HG02763 (cell line): ENCODE data around the gene C11orf71.

ENCODE experiments used
- ATAC-seq: cut with Tn5 transposase; IDR thresholded peaks from one replicate; pipeline ENCODE4 v1.9.1; 2021; ENCODE audit warnings: mild to moderate bottlenecking, moderate library complexity; ENCODE audit not compliant: unreplicated experiment

C11orf71 gene

GRCh38 chr11:114362326-114362725 lies 38.0 kb downstream of the C11orf71 start:
- ATAC-seq = no peak

GRCh38 chr11:114359342-114359741 lies 41.0 kb downstream of the C11orf71 start:
- no peak for ATAC-seq

DNA sequence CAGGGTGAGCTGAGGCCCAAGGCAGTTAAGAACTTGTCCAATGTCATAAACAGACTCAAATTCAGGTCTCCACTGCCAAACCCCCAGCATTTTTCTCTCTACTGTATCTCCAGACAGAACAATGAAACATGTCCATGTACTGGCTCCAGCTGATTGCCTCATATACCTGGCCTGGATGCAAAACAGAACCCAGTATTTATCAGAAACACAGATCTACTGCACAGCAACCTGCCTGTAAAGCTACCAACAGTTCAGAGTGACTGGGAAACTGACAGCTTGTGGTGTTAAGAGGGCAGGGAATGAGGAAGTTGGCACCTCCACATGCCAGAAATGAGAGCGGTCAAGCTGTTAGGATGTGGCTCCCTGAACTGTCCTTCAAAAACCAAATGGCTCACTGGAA lies 41.6 kb downstream of the C11orf71 start:
- no peak for ATAC-seq

- ATAC-seq = no peak
These were observed 46.2 kb downstream of the C11orf71 start for GRCh38 chr11:114354076-114354475.

DNA sequence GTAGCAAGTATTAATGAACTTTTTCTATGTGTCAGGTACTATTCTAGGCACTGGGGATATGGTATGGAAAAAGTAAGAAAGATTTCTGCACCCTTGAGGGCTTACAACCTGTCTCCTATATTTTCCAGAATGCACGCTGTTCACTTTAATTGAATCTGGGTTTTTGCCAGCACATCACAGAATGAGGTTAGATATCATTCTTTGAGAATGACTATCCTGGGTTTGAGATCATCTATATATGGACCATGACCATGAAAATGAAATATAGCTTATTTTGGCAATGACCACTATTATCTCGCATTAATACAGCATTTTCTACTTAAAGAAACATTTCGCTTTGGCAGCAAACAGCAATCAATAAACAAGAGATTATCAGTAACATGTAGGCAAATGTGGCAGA lies 46.9 kb downstream of the C11orf71 start:
- no peak for ATAC-seq

GRCh38 chr11:114350022-114350421 lies 50.3 kb downstream of the C11orf71 start:
- ATAC-seq = no peak
